GM19467 (cell line): ENCODE data around the gene ABCD3.
A peak's percentile ranks its signal among the peaks of the same experiment; 100 is the strongest.
"Not testable (repeated sequence)": the region's sequence is repeated elsewhere in the genome, so short reads cannot be mapped to it uniquely, and the experiment has no call there.

ENCODE experiments used
- ATAC-seq: cut with Tn5 transposase; IDR thresholded peaks from one replicate; pipeline ENCODE4 v1.9.1; 2021; ENCODE audit warnings: mild to moderate bottlenecking, moderate library complexity; ENCODE audit not compliant: unreplicated experiment

ABCD3 gene

GRCh38 chr1:94417978-94418663 lies at the start of gene ABCD3:
Gene ABCD3 (plus strand): TSS chr1:94418389. CDS start chr1:94418479, 90 bp downstream.
- peak; percentile 97 for ATAC-seq

GRCh38 chr1:94372771-94373170 lies 45.4 kb upstream of the ABCD3 start:
- ATAC-seq: not testable (repeated sequence)

GRCh38 chr1:94373311-94373710 lies 44.9 kb upstream of the ABCD3 start:
- ATAC-seq: not testable (repeated sequence)

- ATAC-seq: not testable (repeated sequence)
These were observed 42.5 kb upstream of the ABCD3 start for GRCh38 chr1:94375666-94376065.

GRCh38 chr1:94378493-94378892 lies 39.7 kb upstream of the ABCD3 start:
- ATAC-seq: not testable (repeated sequence)

GRCh38 chr1:94379615-94380014 lies 38.6 kb upstream of the ABCD3 start:
- ATAC-seq: no peak

- no peak for ATAC-seq
These were observed 36.0 kb upstream of the ABCD3 start for GRCh38 chr1:94382201-94382600.

GRCh38 chr1:94383966-94384408 lies 34.2 kb upstream of the ABCD3 start:
- no peak for ATAC-seq

GRCh38 chr1:94384485-94385265 lies 33.5 kb upstream of the ABCD3 start:
- no peak for ATAC-seq

GRCh38 chr1:94385308-94385929 lies 32.8 kb upstream of the ABCD3 start:
- no peak for ATAC-seq

GRCh38 chr1:94389298-94389697 lies 28.9 kb upstream of the ABCD3 start:
- no peak for ATAC-seq

GRCh38 chr1:94394247-94394646 lies 23.9 kb upstream of the ABCD3 start:
- no peak for ATAC-seq

GRCh38 chr1:94395231-94395630 lies 23.0 kb upstream of the ABCD3 start:
- no peak for ATAC-seq

- no peak for ATAC-seq
These were observed 22.4 kb upstream of the ABCD3 start for GRCh38 chr1:94395748-94396309.

GRCh38 chr1:94396356-94397010 lies 21.7 kb upstream of the ABCD3 start:
- no peak for ATAC-seq

GRCh38 chr1:94398356-94398755 lies 19.8 kb upstream of the ABCD3 start:
- no peak for ATAC-seq

- no peak for ATAC-seq
These were observed 18.7 kb upstream of the ABCD3 start for GRCh38 chr1:94399453-94399852.

GRCh38 chr1:94401206-94401605 lies 17.0 kb upstream of the ABCD3 start:
- ATAC-seq: no peak

- no peak for ATAC-seq
These were observed 11.7 kb upstream of the ABCD3 start for GRCh38 chr1:94406446-94406845.

- ATAC-seq: no peak
These were observed 9.9 kb upstream of the ABCD3 start for GRCh38 chr1:94408104-94408830.
